Ishikawa (cell line): Measurements from ENCODE around the gene SEMA6B.

Experiments used
- CREB1 ChIP-seq: IDR thresholded peaks from 2 replicates; pipeline ENCODE4 v1.6.1; 2012; ENCODE audit warnings: low read depth
- EP300 ChIP-seq: IDR thresholded peaks from 2 replicates; pipeline ENCODE4 v1.6.1; 2012; ENCODE audit warnings: borderline replicate concordance
- RAD21 ChIP-seq: IDR thresholded peaks from 2 replicates; pipeline ENCODE4 v1.6.1; 2012; ENCODE audit warnings: low read depth
- TAF1 ChIP-seq: IDR thresholded peaks from 2 replicates; pipeline ENCODE4 v1.6.1; 2012; ENCODE audit warnings: low read depth, mild to moderate bottlenecking
- TEAD4 ChIP-seq: IDR thresholded peaks from 2 replicates; pipeline ENCODE4 v1.6.1; 2012
- YY1 ChIP-seq: IDR thresholded peaks from 2 replicates; pipeline ENCODE4 v1.6.1; 2012; ENCODE audit warnings: low read depth

DNA sequence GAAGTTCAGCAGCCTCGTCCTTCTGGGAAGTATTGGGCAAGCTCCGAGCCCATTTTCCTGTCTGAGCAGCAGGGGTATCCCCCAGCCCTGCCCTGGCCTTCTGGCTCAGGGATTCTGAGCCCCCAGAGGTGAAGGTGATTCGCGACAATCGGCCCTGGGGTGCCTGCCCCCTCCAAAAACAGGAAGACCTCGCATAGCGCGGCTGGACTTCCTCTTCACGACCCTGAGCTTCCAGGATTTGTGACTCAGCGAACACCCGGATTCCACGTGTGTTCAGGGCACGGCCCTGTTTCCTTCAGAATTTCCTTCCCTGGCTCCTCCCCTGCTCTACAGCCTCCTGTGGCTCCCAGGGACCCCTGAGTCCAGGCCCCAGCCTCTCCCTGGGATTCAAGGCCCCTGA is at the start of gene SEMA6B:
- TF ChIP-seq EP300 (no peak), TAF1 (no peak), RAD21 (no peak), CREB1 (no peak), YY1 (no peak), TEAD4 (no peak)
